Left renal cortex interstitium (tissue), 4 donors: ENCODE measurements around the gene ZNF764. TPM values are rescaled to one million over a fixed set of nuclear protein-coding genes. Genes with fewer than 3 reads are reported as not detected.
"Not testable (repeated sequence)": the region's sequence is repeated elsewhere in the genome, so short reads cannot be mapped to it uniquely, and the experiment has no call there.

Experiments used
- DNase-seq, 4 donors: peaks; one replicate each; pipeline ENCODE4 v3.0.0-alpha.2; 2013; ENCODE audit warnings: low read depth in 4 of 4, low spot score in 2 of 4, missing footprints in 1 of 4
- polyA plus RNA-seq, 4 donors: library from polyadenylated mRNA; unstranded; fragments of 120-200 nt; gene quantifications; one replicate each; pipeline ENCODE4 v1.2.1, GENCODE V29; 2013; ENCODE audit not compliant: insufficient read length in 4 of 4

Gene ZNF764
- polyA plus RNA-seq, 4 donors, result 9.4 to 18.6 (median 15.0) TPM

GRCh38 chr16:30528799-30529457, 29.2 kb downstream of the ZNF764 start:
- no peak for DNase-seq

GRCh38 chr16:30527635-30528178, 30.5 kb downstream of the ZNF764 start:
- DNase-seq, result no peak

GRCh38 chr16:30526823-30527634, 31.1 kb downstream of the ZNF764 start:
- peak; percentile 93 to 98 (median 96) for DNase-seq

- no peak for DNase-seq
These were observed 31.9 kb downstream of the ZNF764 start, which contains the start of gene ZNF768 for GRCh38 chr16:30526137-30526822. Gene ZNF768 (minus strand): TSS chr16:30526566. CDS start chr16:30526413, 153 bp downstream.

GRCh38 chr16:30525844-30526136, 32.4 kb downstream of the ZNF764 start:
- no peak for DNase-seq

- DNase-seq, result no peak
These were observed 33.3 kb downstream of the ZNF764 start for GRCh38 chr16:30524575-30525568.

GRCh38 chr16:30523768-30524574, 34.2 kb downstream of the ZNF764 start:
- DNase-seq, result no peak

GRCh38 chr16:30522702-30523463, 35.3 kb downstream of the ZNF764 start:
- not testable (repeated sequence) for DNase-seq

GRCh38 chr16:30521873-30522641, 36.1 kb downstream of the ZNF764 start:
- DNase-seq, result no peak

GRCh38 chr16:30521476-30521872, 36.7 kb downstream of the ZNF764 start:
- no peak for DNase-seq

- no peak for DNase-seq
These were observed 38.8 kb downstream of the ZNF764 start for GRCh38 chr16:30519120-30520049.

- no peak for DNase-seq
These were observed 39.6 kb downstream of the ZNF764 start for GRCh38 chr16:30518552-30518951.

GRCh38 chr16:30515275-30515674, 42.9 kb downstream of the ZNF764 start:
- DNase-seq, result no peak

GRCh38 chr16:30511509-30511908, 46.7 kb downstream of the ZNF764 start:
- no peak for DNase-seq

GRCh38 chr16:30510376-30510938, 47.7 kb downstream of the ZNF764 start:
- no peak for DNase-seq

- no peak for DNase-seq
These were observed 49.0 kb downstream of the ZNF764 start for GRCh38 chr16:30509081-30509765.
